CD14-positive monocyte (primary cell): ENCODE data around the gene BUD23. TPM values are rescaled to one million over a fixed set of nuclear protein-coding genes. Genes with fewer than 3 reads are reported as not detected.

ENCODE experiments used
- DNase-seq, 3 donors: peaks; one replicate each; pipeline ENCODE4 v3.0.0-alpha.2; 2011 to 2022
- H2AFZ ChIP-seq: 2 replicates; pipeline ENCODE4 v1.6.0; 2012; ENCODE audit warnings: mild to moderate bottlenecking, low read depth, low read length, inconsistent platforms; ENCODE audit not compliant: insufficient read depth, poor library complexity, severe bottlenecking
- H3K27ac ChIP-seq, 2 donors: 1 replicate in 1 of 2; 2 replicates in 1 of 2; pipeline ENCODE4 v1.5.1; 2012 to 2013; ENCODE audit warnings: low read length in 2 of 2, control low read depth in 1 of 2, inconsistent platforms in 1 of 2, low read depth in 1 of 2, mild to moderate bottlenecking in 1 of 2
- H3K27me3 ChIP-seq, 2 donors: one replicate each; pipeline versions ENCODE4 v1.6.0 to v1.6.1; 2011 to 2013; ENCODE audit warnings: low read length in 2 of 2; ENCODE audit not compliant: control insufficient read depth in 2 of 2, insufficient read depth in 2 of 2
- H3K36me3 ChIP-seq, 2 donors: replicated peaks in 1 of 2; 1 replicate in 1 of 2; 2 replicates in 1 of 2; pipeline versions ENCODE4 v1.5.1 to v1.6.1; 2012 to 2013; ENCODE audit warnings: low read length in 2 of 2, control low read depth in 1 of 2, inconsistent platforms in 1 of 2, mild to moderate bottlenecking in 1 of 2; ENCODE audit not compliant: insufficient read depth in 2 of 2, control insufficient read depth in 1 of 2
- H3K4me1 ChIP-seq, 2 donors: 1 replicate in 1 of 2; 2 replicates in 1 of 2; pipeline versions ENCODE4 v1.5.1 to v1.6.1; 2012 to 2013; ENCODE audit warnings: low read length in 2 of 2, control low read depth in 1 of 2, inconsistent platforms in 1 of 2, mild to moderate bottlenecking in 1 of 2, moderate library complexity in 1 of 2; ENCODE audit not compliant: insufficient read depth in 2 of 2, control insufficient read depth in 1 of 2
- H3K4me2 ChIP-seq: replicated peaks from 2 replicates; pipeline ENCODE3; 2012; ENCODE audit warnings: low read length, moderate library complexity, mild to moderate bottlenecking; ENCODE audit not compliant: poor library complexity, severe bottlenecking; ENCODE audit errors: extremely low read depth
- H3K4me3 ChIP-seq, 3 experiments: fragments of 200-600 bp in 1 of 3; sonication (generic) in 1 of 3; replicated peaks in 1 of 3; 1 replicate in 2 of 3; 2 replicates in 1 of 3; pipeline ENCODE4 v1.5.1; 2011 to 2013; ENCODE audit warnings: low read length in 3 of 3, mild to moderate bottlenecking in 3 of 3, control low read depth in 2 of 3, low read depth in 2 of 3, inconsistent platforms in 1 of 3, moderate library complexity in 1 of 3
- H3K79me2 ChIP-seq: 2 replicates; pipeline ENCODE4 v1.6.0; 2012; ENCODE audit warnings: mild to moderate bottlenecking, control low read depth, inconsistent platforms, low read length, moderate library complexity; ENCODE audit not compliant: insufficient read depth
- H3K9ac ChIP-seq: 2 replicates; pipeline ENCODE4 v1.6.0; 2017; ENCODE audit warnings: low read length, mild to moderate bottlenecking; ENCODE audit not compliant: insufficient read depth, poor library complexity, severe bottlenecking
- H3K9me3 ChIP-seq, 2 donors: replicated peaks in 1 of 2; 1 replicate in 1 of 2; 2 replicates in 1 of 2; pipeline versions ENCODE4 v1.5.1 to v1.6.1; 2012 to 2013; ENCODE audit warnings: low read length in 2 of 2, control low read depth in 1 of 2; ENCODE audit not compliant: control insufficient read depth in 1 of 2, insufficient read depth in 1 of 2
- H4K20me1 ChIP-seq: 2 replicates; pipeline ENCODE4 v1.6.0; 2012; ENCODE audit warnings: mild to moderate bottlenecking, low read length, control low read depth, moderate library complexity; ENCODE audit not compliant: insufficient read depth
- H3K27ac Mint-ChIP-seq, 7 donors: one replicate each; pipeline ENCODE4 v1.8.0; 2020; ENCODE audit warnings: mild to moderate bottlenecking in 7 of 7, mixed read lengths in 7 of 7, moderate library complexity in 6 of 7, inconsistent platforms in 2 of 7
- H3K27me3 Mint-ChIP-seq, 3 donors: one replicate each; pipeline ENCODE4 v1.8.0; 2021 to 2022; ENCODE audit warnings: low read depth in 3 of 3, mild to moderate bottlenecking in 3 of 3, mixed read lengths in 3 of 3, moderate library complexity in 3 of 3, inconsistent platforms in 1 of 3
- H3K36me3 Mint-ChIP-seq, 2 donors: one replicate each; pipeline ENCODE4 v1.8.0; 2020; ENCODE audit warnings: mixed read lengths in 2 of 2, inconsistent platforms in 1 of 2, mild to moderate bottlenecking in 1 of 2
- H3K4me1 Mint-ChIP-seq: one replicate; pipeline ENCODE4 v1.8.0; 2020; ENCODE audit warnings: mild to moderate bottlenecking, mixed read lengths
- H3K4me3 Mint-ChIP-seq, 2 donors: one replicate each; pipeline ENCODE4 v1.8.0; 2020; ENCODE audit warnings: mild to moderate bottlenecking in 2 of 2, mixed read lengths in 2 of 2, moderate library complexity in 1 of 2
- H3K9me3 Mint-ChIP-seq, 7 donors: one replicate each; pipeline ENCODE4 v1.8.0; 2020 to 2022; ENCODE audit warnings: mixed read lengths in 7 of 7, mild to moderate bottlenecking in 6 of 7, moderate library complexity in 6 of 7, inconsistent platforms in 2 of 7
- WGBS: methylation state at CpG from one replicate; pipeline ENCODE4 v1.1.5; 2013; ENCODE audit warnings: missing lambda C conversion rate; ENCODE audit not compliant: insufficient coverage; 5-methylcytosine and 5-hydroxymethylcytosine counted together
- intact Hi-C, 2 donors: fragments of 100-400 bp; cut with micrococcal nuclease; formaldehyde crosslinking; loops; one replicate each; pipeline versions ENCODE4 v1.15.0 to v1.15.1; 2023
- polyA plus RNA-seq, 3 donors: library from polyadenylated mRNA; depleted of rRNA in 1 of 3; unstranded in 2 of 3; stranded (reverse) in 1 of 3; fragments of 300-500 nt in 2 of 3; fragments of >200 nt in 1 of 3; fragmentation: Illumina TruSeq in 2 of 3; gene quantifications; 1 replicate in 2 of 3; 2 replicates in 1 of 3; pipeline ENCODE4 v1.2.3, GENCODE V29; 2012 to 2021
- TF ChIP-seq, protein P1 (sequence below): fragments of 200-600 bp; IDR thresholded peaks from one replicate; pipeline ENCODE4 v1.8.0; 2022; ENCODE audit warnings: antibody characterized with exemption, mild to moderate bottlenecking

BUD23 gene
- polyA plus RNA-seq, 3 donors: 44.5 to 51.9 (median 51.1) TPM

DNA sequence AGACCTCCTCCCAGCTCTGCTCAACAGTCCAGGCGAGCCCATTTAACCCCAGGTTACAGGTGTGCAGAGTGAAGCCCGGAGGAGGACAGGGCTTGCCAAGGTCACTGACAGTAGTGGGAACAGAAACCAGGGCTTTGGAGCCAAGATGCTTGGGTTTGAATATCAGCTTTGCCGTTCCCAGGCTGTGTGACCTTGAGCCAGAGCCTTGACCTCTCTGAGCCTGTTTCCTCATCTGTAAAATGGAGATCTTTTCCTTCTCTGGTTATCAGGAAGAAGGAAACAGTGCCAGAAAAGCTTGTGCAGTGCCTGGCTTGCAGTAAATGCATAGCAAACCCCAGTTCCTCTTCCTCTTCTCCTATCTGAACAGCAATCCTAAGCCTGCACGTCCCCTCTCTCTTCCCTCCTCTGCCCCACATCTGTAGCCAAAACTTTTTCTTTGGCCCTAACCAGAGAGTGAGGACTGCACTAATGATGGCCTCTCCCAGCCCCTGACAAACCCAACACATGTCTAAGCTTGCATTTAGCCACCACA is 37.7 kb upstream of the BUD23 start:
- no peak overlapping the region for H2AFZ ChIP-seq

DNA sequence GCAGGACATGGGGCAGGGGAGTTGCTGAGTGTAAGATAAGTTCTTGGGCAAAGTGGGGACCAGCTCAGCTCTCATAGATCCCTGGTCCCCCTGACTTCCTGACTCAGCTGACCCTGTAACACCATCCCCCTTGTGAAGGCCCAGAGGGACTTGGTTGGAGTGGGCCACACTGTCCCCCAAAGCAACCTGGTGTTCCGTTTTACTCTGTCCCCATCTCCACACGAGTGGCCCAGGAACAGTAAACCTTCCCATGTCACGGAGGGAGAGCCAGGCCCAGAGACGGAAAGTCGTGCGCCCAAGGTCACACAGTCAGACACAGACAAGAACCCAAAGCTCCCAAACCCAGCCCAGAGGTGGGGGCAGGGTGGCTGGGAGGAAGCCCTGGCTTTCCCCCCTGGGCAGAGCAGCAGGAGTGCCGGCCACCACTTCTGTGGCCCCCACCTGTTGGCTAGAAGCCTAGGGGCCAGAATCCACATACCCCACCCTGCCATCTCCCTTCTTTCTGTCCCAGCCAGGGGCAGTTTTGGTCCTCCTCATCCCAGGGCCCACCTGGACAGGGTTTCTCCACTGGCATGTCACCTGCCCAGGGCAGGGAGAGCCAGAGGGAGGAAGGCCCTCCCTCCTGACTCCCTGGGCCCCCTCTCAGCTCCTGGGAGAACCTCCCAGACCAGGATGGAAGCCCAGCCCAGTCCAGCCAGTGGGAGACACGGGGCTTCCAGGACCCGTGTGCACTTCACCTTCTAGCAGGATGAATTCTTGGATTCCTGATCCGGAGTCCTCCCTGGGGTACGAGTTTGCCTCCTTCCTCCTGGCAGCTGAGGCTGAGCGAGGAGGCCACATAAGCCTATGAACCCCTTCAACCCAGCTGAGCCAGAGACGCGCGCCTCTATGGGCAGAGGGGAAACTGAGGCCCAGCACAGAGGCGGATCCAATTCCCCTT is 36.3 kb upstream of the BUD23 start:
- Mint-ChIP-seq H3K4me3 (peak overlapping the region in 1 of 2 donors; percentile 71), H3K27ac (no peak overlapping the region), H3K36me3 (peaks cover 0 to 2% of the 10 kb centered on the region in 2 donors), H3K9me3 (peaks cover 0 to 19% (median 9%) of the 10 kb centered on the region in 7 donors), H3K27me3 (peaks cover 64 to 90% (median 78%) of the 10 kb centered on the region in 3 donors), H3K4me1 (peaks cover 18% of the 10 kb centered on the region)
- no peak overlapping the region for H3K4me2 ChIP-seq
- no peak overlapping the region for H3K9ac ChIP-seq
- TF ChIP-seq, protein P1, sequence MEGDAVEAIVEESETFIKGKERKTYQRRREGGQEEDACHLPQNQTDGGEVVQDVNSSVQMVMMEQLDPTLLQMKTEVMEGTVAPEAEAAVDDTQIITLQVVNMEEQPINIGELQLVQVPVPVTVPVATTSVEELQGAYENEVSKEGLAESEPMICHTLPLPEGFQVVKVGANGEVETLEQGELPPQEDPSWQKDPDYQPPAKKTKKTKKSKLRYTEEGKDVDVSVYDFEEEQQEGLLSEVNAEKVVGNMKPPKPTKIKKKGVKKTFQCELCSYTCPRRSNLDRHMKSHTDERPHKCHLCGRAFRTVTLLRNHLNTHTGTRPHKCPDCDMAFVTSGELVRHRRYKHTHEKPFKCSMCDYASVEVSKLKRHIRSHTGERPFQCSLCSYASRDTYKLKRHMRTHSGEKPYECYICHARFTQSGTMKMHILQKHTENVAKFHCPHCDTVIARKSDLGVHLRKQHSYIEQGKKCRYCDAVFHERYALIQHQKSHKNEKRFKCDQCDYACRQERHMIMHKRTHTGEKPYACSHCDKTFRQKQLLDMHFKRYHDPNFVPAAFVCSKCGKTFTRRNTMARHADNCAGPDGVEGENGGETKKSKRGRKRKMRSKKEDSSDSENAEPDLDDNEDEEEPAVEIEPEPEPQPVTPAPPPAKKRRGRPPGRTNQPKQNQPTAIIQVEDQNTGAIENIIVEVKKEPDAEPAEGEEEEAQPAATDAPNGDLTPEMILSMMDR: no peak
- H3K36me3 ChIP-seq: no peaks in the 10 kb centered on the region
- DNase-seq: no peak
- H3K27ac ChIP-seq: no peak overlapping the region
- H2AFZ ChIP-seq: no peak overlapping the region
- no peaks in the 10 kb centered on the region for H4K20me1 ChIP-seq
- H3K9me3 ChIP-seq: peaks cover 10 to 11% of the 10 kb centered on the region in 2 donors
- WGBS: 27% methylated on average over 10 of the region's 16 CpGs
- H3K27me3 ChIP-seq: peaks cover 31 to 70% of the 10 kb centered on the region in 2 donors
- intact Hi-C loops: no loop called here
- H3K4me1 ChIP-seq: peaks cover 3 to 8% of the 10 kb centered on the region in 2 donors
- no peaks in the 10 kb centered on the region for H3K79me2 ChIP-seq
- H3K4me3 ChIP-seq: no peak overlapping the region

More for the DNA sequence above, 37.7 kb upstream of the BUD23 start:
- peaks cover 3 to 32% (median 23%) of the 10 kb centered on the region in 7 donors for H3K9me3 Mint-ChIP-seq
- WGBS: 36% methylated on average over 4 of the region's 4 CpGs
- Histone ChIP-seq H3K36me3 (no peaks in the 10 kb centered on the region), H3K4me1 (peaks cover 3 to 8% of the 10 kb centered on the region in 2 donors), H3K4me3 (no peak overlapping the region), H3K79me2 (no peaks in the 10 kb centered on the region), H4K20me1 (no peaks in the 10 kb centered on the region), H3K27ac (no peak overlapping the region), H3K27me3 (peaks cover 31 to 64% of the 10 kb centered on the region in 2 donors), H3K9me3 (peaks cover 23 to 24% of the 10 kb centered on the region in 2 donors), H3K9ac (no peak overlapping the region), H3K4me2 (no peak overlapping the region)
- H3K4me1 Mint-ChIP-seq: peaks cover 18% of the 10 kb centered on the region
- DNase-seq: peak in 1 of 3 donors; percentile 16
- peaks cover 0 to 2% of the 10 kb centered on the region in 2 donors for H3K36me3 Mint-ChIP-seq
- TF ChIP-seq, protein P1: no peak
- H3K27me3 Mint-ChIP-seq: peaks cover 63 to 85% (median 72%) of the 10 kb centered on the region in 3 donors
- peak overlapping the region in 1 of 7 donors; percentile 11 for H3K27ac Mint-ChIP-seq
- H3K4me3 Mint-ChIP-seq: peak overlapping the region in 1 of 2 donors; percentile 42
- intact Hi-C loops: no loop called here
